ENCODE results near the gene SENP6.

The SENP6 gene

GRCh38 chr6:75748743-75749538 lies 147.3 kb downstream of the SENP6 start, which contains the start of gene MYO6 (continued):
- TF ChIP-seq ZNF76 (tag by site-specific recombination; IDR thresholded peaks at IDR 0.05; ENCODE audit: borderline replicate concordance, low read depth) (no peak; the same call in 1 of the 2 replicates), TRIM28 (IDR thresholded peaks at IDR 0.05; ENCODE audit: borderline replicate concordance, low read length) (peak; percentile 75; the same call in 1 of the 2 replicates), ZNF558 (tag by site-specific recombination; IDR thresholded peaks at IDR 0.05) (no peak), ZBTB20 (tag by site-specific recombination; IDR thresholded peaks at IDR 0.05) (peak; percentile 98), HOXC10 (CRISPR knock-in tag; IDR thresholded peaks at IDR 0.05) (peak; percentile 71; the same call in 1 of the 2 replicates), ZNF639 (tag by site-specific recombination; IDR thresholded peaks at IDR 0.05) (0 out of 2 replicates have a peak, but pooled peaks have one; percentile 10), ZSCAN30 (tag by site-specific recombination; IDR thresholded peaks at IDR 0.05) (no peak), ZNF221 (tag by site-specific recombination; IDR thresholded peaks at IDR 0.05; ENCODE audit: borderline replicate concordance) (no peak), ZNF549 (tag by site-specific recombination; IDR thresholded peaks at IDR 0.05) (no peak), ZNF548 (tag by site-specific recombination; IDR thresholded peaks at IDR 0.05) (no peak), ZNF114 (tag by site-specific recombination; IDR thresholded peaks at IDR 0.05) (no peak), PRDM4 (tag by site-specific recombination; IDR thresholded peaks at IDR 0.05) (0 out of 2 replicates have a peak, but pooled peaks have one; percentile 21), ZNF610 (tag by site-specific recombination; IDR thresholded peaks at IDR 0.05; ENCODE audit: borderline replicate concordance) (peak; percentile 42; the same call in 1 of the 2 replicates), ZBTB17 (tag by site-specific recombination; IDR thresholded peaks at IDR 0.05) (peak; percentile 56), ZNF792 (tag by site-specific recombination; IDR thresholded peaks at IDR 0.05) (no peak), ZNF830 (tag by site-specific recombination; IDR thresholded peaks at IDR 0.05; ENCODE audit: low read depth) (no peak), ZNF354C (tag by site-specific recombination; IDR thresholded peaks at IDR 0.05; ENCODE audit: borderline replicate concordance, low read depth) (no peak), ZFHX2 (tag by site-specific recombination; conservative IDR thresholded peaks at IDR 0.05) (no peak), ZNF350 (tag by site-specific recombination; IDR thresholded peaks at IDR 0.05) (no peak), ZNF324 (tag by site-specific recombination; IDR thresholded peaks at IDR 0.05) (peak; percentile 26; the same call in 1 of the 2 replicates), ZNF175 (tag by site-specific recombination; IDR thresholded peaks at IDR 0.05) (no peak), ZNF2 (tag by site-specific recombination; IDR thresholded peaks at IDR 0.05) (peak; percentile 65; the same call in 1 of the 2 replicates), ZNF747 (tag by site-specific recombination; IDR thresholded peaks at IDR 0.05) (no peak), TCF7L2 (IDR thresholded peaks at IDR 0.05; ENCODE audit: borderline replicate concordance, low read depth, low read length) (no peak), KLF7 (tag by site-specific recombination; IDR thresholded peaks at IDR 0.05; ENCODE audit: borderline replicate concordance) (0 out of 2 replicates have a peak, but pooled peaks have one; percentile 47), ZNF510 (tag by site-specific recombination; IDR thresholded peaks at IDR 0.05; ENCODE audit: insufficient replicate concordance) (no peak), SCRT1 (tag by site-specific recombination; IDR thresholded peaks at IDR 0.05; ENCODE audit: borderline replicate concordance) (no peak), PRDM1 (tag by site-specific recombination; IDR thresholded peaks at IDR 0.05) (no peak), ZNF776 (tag by site-specific recombination; IDR thresholded peaks at IDR 0.05; ENCODE audit: borderline replicate concordance) (no peak), YY2 (tag by site-specific recombination; IDR thresholded peaks at IDR 0.05) (no peak), ZNF473 (tag by site-specific recombination; IDR thresholded peaks at IDR 0.05) (no peak), ZNF266 (tag by site-specific recombination; IDR thresholded peaks at IDR 0.05; ENCODE audit: low read depth) (no peak), ZNF157 (tag by site-specific recombination; IDR thresholded peaks at IDR 0.05) (no peak), ZNF202 (tag by site-specific recombination; IDR thresholded peaks at IDR 0.05; ENCODE audit: borderline replicate concordance) (no peak)
- TF ChIP-seq, protein P1, sequence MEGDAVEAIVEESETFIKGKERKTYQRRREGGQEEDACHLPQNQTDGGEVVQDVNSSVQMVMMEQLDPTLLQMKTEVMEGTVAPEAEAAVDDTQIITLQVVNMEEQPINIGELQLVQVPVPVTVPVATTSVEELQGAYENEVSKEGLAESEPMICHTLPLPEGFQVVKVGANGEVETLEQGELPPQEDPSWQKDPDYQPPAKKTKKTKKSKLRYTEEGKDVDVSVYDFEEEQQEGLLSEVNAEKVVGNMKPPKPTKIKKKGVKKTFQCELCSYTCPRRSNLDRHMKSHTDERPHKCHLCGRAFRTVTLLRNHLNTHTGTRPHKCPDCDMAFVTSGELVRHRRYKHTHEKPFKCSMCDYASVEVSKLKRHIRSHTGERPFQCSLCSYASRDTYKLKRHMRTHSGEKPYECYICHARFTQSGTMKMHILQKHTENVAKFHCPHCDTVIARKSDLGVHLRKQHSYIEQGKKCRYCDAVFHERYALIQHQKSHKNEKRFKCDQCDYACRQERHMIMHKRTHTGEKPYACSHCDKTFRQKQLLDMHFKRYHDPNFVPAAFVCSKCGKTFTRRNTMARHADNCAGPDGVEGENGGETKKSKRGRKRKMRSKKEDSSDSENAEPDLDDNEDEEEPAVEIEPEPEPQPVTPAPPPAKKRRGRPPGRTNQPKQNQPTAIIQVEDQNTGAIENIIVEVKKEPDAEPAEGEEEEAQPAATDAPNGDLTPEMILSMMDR (tag by site-specific recombination; IDR thresholded peaks at IDR 0.05) = 0 out of 2 replicates have a peak, but pooled peaks have one; percentile 10

Data from HEK293 (cell line).